Measurements from ENCODE around the gene KRTAP10-3. TPM values are rescaled to one million over a fixed set of nuclear protein-coding genes. Genes with fewer than 3 reads are reported as not detected.

The KRTAP10-3 gene
- total and polyA plus RNA-seq, 2 donors (not counting 3 experiments of a cell fraction or from before 2014, with no cell fraction given): not detected

DNA sequence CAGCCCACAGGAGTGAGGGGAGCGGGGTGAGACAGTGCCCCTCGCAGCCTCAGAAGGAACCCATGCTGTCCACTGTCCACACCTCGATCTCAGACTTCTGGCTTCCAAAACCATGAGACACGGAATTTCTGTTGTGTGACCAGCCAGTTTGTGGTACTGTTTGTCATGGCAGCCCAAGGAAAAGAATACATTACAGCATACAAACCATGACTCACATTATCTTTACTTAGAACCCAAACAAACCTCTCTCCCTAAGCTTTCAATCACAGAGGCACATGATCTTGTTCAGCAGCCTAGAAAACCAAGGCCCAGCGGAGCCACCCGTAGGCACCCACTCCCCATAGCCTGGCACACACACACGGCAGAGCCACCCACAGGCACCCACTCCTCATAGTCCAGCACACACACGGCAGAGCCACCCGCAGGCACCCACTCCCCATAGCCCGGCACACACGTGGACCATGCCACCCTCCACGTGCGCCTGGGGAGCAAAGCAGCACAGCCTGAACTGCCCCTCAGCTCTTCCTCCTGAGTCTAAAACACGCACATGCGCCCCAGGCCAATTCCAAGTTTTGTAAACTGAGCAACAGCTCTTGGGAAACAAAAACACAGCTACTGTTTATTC is 14.5 kb upstream of the KRTAP10-3 start:
- Histone ChIP-seq H3K4me3 (replicated peaks in 1 of 3; ENCODE audit: insufficient read depth in 1 of 3, low read depth in 1 of 3, low read length in 3 of 3) (no peak overlapping the region), H3K27ac (ENCODE audit: insufficient read depth, low read depth, low read length) (no peak overlapping the region), H3K4me1 (ENCODE audit: control insufficient read depth, extremely low read depth, insufficient read depth, low read length) (no peaks in the 10 kb centered on the region), H4K20me1 (replicated peaks; ENCODE audit: control insufficient read depth, extremely low read depth, insufficient read depth, low read length) (no peaks in the 10 kb centered on the region), H3K9me1 (replicated peaks; ENCODE audit: control insufficient read depth, extremely low read depth, insufficient read depth, low read length) (no peaks in the 10 kb centered on the region), H3K36me3 (ENCODE audit: control insufficient read depth in 2 of 2, extremely low read depth in 1 of 2, insufficient read depth in 2 of 2, low read length in 2 of 2) (no peaks in the 10 kb centered on the region), H3K79me2 (ENCODE audit: control insufficient read depth, insufficient read depth, low read length) (no peaks in the 10 kb centered on the region), H3K27me3 (ENCODE audit: control insufficient read depth in 2 of 2, insufficient read depth in 2 of 2, low read length in 2 of 2) (no peaks in the 10 kb centered on the region), H3K9me3 (replicated peaks; ENCODE audit: control insufficient read depth, insufficient read depth, low read length) (no peaks in the 10 kb centered on the region), H2AFZ (ENCODE audit: low read depth, low read length) (no peak overlapping the region), H3K9ac (replicated peaks; ENCODE audit: extremely low read depth, insufficient read depth, low read length) (no peak overlapping the region), H3K4me2 (ENCODE audit: insufficient read depth, low read length) (no peak overlapping the region)
- FAIRE-seq (no peak), DNase-seq (ENCODE audit: low read depth, low spot score) (no peak)
- TF ChIP-seq EZH2 (IDR thresholded peaks at IDR 0.05; ENCODE audit: borderline replicate concordance, low read depth, low read length, severe bottlenecking): no peak
- TF ChIP-seq GATA2 (IDR thresholded peaks at IDR 0.05; ENCODE audit: insufficient read depth, insufficient read length, low read depth, low read length): no peak
- TF ChIP-seq FOS (IDR thresholded peaks at IDR 0.05; ENCODE audit: borderline replicate concordance, insufficient read depth, low read length): no peak
- TF ChIP-seq, protein P1, sequence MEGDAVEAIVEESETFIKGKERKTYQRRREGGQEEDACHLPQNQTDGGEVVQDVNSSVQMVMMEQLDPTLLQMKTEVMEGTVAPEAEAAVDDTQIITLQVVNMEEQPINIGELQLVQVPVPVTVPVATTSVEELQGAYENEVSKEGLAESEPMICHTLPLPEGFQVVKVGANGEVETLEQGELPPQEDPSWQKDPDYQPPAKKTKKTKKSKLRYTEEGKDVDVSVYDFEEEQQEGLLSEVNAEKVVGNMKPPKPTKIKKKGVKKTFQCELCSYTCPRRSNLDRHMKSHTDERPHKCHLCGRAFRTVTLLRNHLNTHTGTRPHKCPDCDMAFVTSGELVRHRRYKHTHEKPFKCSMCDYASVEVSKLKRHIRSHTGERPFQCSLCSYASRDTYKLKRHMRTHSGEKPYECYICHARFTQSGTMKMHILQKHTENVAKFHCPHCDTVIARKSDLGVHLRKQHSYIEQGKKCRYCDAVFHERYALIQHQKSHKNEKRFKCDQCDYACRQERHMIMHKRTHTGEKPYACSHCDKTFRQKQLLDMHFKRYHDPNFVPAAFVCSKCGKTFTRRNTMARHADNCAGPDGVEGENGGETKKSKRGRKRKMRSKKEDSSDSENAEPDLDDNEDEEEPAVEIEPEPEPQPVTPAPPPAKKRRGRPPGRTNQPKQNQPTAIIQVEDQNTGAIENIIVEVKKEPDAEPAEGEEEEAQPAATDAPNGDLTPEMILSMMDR (IDR thresholded peaks at IDR 0.05; ENCODE audit: extremely low read depth in 1 of 2, insufficient read depth in 1 of 2, low read depth in 1 of 2, low read length in 2 of 2): no peak
- no peak for TF ChIP-seq MYC (IDR thresholded peaks at IDR 0.05; ENCODE audit: low read depth, low read length)
- TF ChIP-seq POLR2A (IDR thresholded peaks at IDR 0.05; ENCODE audit: low read depth, low read length): no peak
- TF ChIP-seq, protein P2, sequence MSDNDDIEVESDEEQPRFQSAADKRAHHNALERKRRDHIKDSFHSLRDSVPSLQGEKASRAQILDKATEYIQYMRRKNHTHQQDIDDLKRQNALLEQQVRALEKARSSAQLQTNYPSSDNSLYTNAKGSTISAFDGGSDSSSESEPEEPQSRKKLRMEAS (IDR thresholded peaks at IDR 0.05; ENCODE audit: insufficient read depth, insufficient read length): no peak
- no peak for TF ChIP-seq POLR2AphosphoS5 (IDR thresholded peaks at IDR 0.05; ENCODE audit: insufficient read depth, low read depth, low read length)
- no peak for TF ChIP-seq JUN (IDR thresholded peaks at IDR 0.05; ENCODE audit: borderline replicate concordance, insufficient read depth, insufficient read length, low read depth)
- BruUV-seq (replicated peaks): no TSS peak
- POLR2A ChIA-PET: no interaction called here
- dilution Hi-C loops (cut with MboI; ENCODE audit: extremely low pct_ligation_motif_present, low sequenced_read_pairs): no loop called here
- CTCF ChIA-PET: interaction anchor here (0.7 kb wide), 1 partner anchor 19 kb away, joined by 3 read pairs; the partner anchor contains the start of gene KRTAP10-6
- intact Hi-C loops (cut with micrococcal nuclease): no loop called here
